Astrocyte of the spinal cord (primary cell): ENCODE measurements around the gene GDPD5.

Source experiments
- DNase-seq: peaks from one replicate; pipeline ENCODE4 v3.0.0; 2011; ENCODE audit warnings: low read depth, low spot score
- H3K4me3 ChIP-seq: 2 replicates; pipeline ENCODE4 v1.5.1; 2011; ENCODE audit warnings: low read depth, mild to moderate bottlenecking, low read length, moderate library complexity
- CTCF ChIP-seq: IDR thresholded peaks from 2 replicates; pipeline ENCODE4 v1.5.1; 2012; ENCODE audit warnings: low read depth, mild to moderate bottlenecking, low read length, inconsistent platforms
- in situ Hi-C: cut with HindIII; loops from 2 replicates; pipeline ENCODE4 v1.10.0; 2017; ENCODE audit warnings: low sequenced_read_pairs

Gene GDPD5

GRCh38 chr11:75514596-75514995 is 11.1 kb downstream of the GDPD5 start:
- in situ Hi-C loops = no loop called here
- no peak for DNase-seq
- H3K4me3 ChIP-seq = no peak overlapping the region
- TF ChIP-seq CTCF = no peak

- DNase-seq = peak; percentile 75
- in situ Hi-C loops = no loop called here
- no peak overlapping the region for H3K4me3 ChIP-seq
- no peak for TF ChIP-seq CTCF
Observed at GRCh38 chr11:75513250-75513649, 12.5 kb downstream of the GDPD5 start.

- no peak overlapping the region for H3K4me3 ChIP-seq
- no peak for DNase-seq
- TF ChIP-seq CTCF = no peak
- in situ Hi-C loops = no loop called here
Observed at GRCh38 chr11:75510723-75511019, 15.1 kb downstream of the GDPD5 start.

- H3K4me3 ChIP-seq = no peak overlapping the region
- in situ Hi-C loops = no loop called here
- no peak for TF ChIP-seq CTCF
- no peak for DNase-seq
Observed at GRCh38 chr11:75510004-75510722, 15.6 kb downstream of the GDPD5 start.

- in situ Hi-C loops = no loop called here
- no peak for DNase-seq
- H3K4me3 ChIP-seq = no peak overlapping the region
- TF ChIP-seq CTCF = peak; percentile 6
Observed at GRCh38 chr11:75509020-75509720, 16.6 kb downstream of the GDPD5 start.

- H3K4me3 ChIP-seq = no peak overlapping the region
- no peak for DNase-seq
- TF ChIP-seq CTCF = no peak
- in situ Hi-C loops = no loop called here
Observed at GRCh38 chr11:75508051-75508561, 17.6 kb downstream of the GDPD5 start.
